GM12878 (cell line): ENCODE results near the gene ATP1A3. TPM values are rescaled to one million over a fixed set of nuclear protein-coding genes. Genes with fewer than 3 reads are reported as not detected.

Experiments
- ATAC-seq: fragments of 200-7000 bp; cut with Tn5 transposase; 3 replicates; pipeline ENCODE4 v1.9.1; 2020; ENCODE audit warnings: mild to moderate bottlenecking, moderate library complexity
- BruUV-seq: library from RNA; stranded (reverse); fragments of 400-500 nt; replicated peaks from 2 replicates; lab custom pipeline; 2021; lab: Mats Ljungman, UMichigan
- CTCF ChIA-PET: fragments of 300-600 bp; sonication (Branson Sonifier 250); formaldehyde crosslinking; extraction: SDS; loops from one replicate; lab custom pipeline; 2021; ENCODE audit warnings: inconsistent platforms; lab: Yijun Ruan, JAX
- POLR2A ChIA-PET: fragments of 350-600 bp; formaldehyde crosslinking; extraction: SDS; loops from one replicate; lab custom pipeline; 2021; ENCODE audit warnings: inconsistent platforms; lab: Charles Lee
- RAD21 ChIA-PET: fragments of 300-600 bp; sonication (Branson Sonifier 250); formaldehyde crosslinking; loops from one replicate; lab custom pipeline; 2023; ENCODE audit warnings: antibody characterized with exemption; ENCODE audit not compliant: unreplicated experiment; lab: Charles Lee
- SMC1A ChIA-PET: fragments of 300-600 bp; sonication (Branson Sonifier 250); formaldehyde crosslinking; loops from one replicate; lab custom pipeline; 2023; ENCODE audit not compliant: unreplicated experiment, uncharacterized antibody; lab: Charles Lee
- DNase-seq: peaks from one replicate; pipeline ENCODE4 v3.0.0-alpha.2; 2011; ENCODE audit warnings: low read depth, low spot score
- FAIRE-seq: peaks from 3 replicates; lab custom pipeline; 2011; peaks lifted over from hg19 to GRCh38; lab: Jason Lieb, UNC
- H2AFZ ChIP-seq: 2 replicates; pipeline ENCODE4 v1.6.0; 2011; ENCODE audit warnings: low read depth, low read length, control low read depth; ENCODE audit not compliant: control insufficient read depth
- H3K27ac ChIP-seq: 2 replicates; pipeline ENCODE4 v1.5.1; 2011; ENCODE audit warnings: control low read depth; ENCODE audit not compliant: control insufficient read depth, insufficient read depth
- H3K27me3 ChIP-seq, 2 experiments: replicated peaks in 1 of 2; 2 replicates each; pipeline versions ENCODE4 v1.6.0 to v1.6.1; 2011; ENCODE audit warnings: low read length in 1 of 2; ENCODE audit not compliant: control insufficient read depth in 2 of 2, insufficient read depth in 2 of 2
- H3K36me3 ChIP-seq, 2 experiments: 2 replicates each; pipeline ENCODE4 v1.5.1; 2011; ENCODE audit warnings: low read length in 1 of 2; ENCODE audit not compliant: control insufficient read depth in 2 of 2, insufficient read depth in 2 of 2
- H3K4me1 ChIP-seq: 2 replicates; pipeline ENCODE4 v1.6.1; 2011; ENCODE audit warnings: mild to moderate bottlenecking, low read length, moderate library complexity, mixed read lengths; ENCODE audit not compliant: control insufficient read depth, insufficient read depth
- H3K4me2 ChIP-seq: 2 replicates; pipeline ENCODE4 v1.6.0; 2011; ENCODE audit warnings: control low read depth; ENCODE audit not compliant: control insufficient read depth, insufficient read depth
- H3K4me3 ChIP-seq: fragments of 200-600 bp; sonication (generic); 2 replicates; pipeline ENCODE4 v1.5.1; 2016
- H3K79me2 ChIP-seq: 2 replicates; pipeline ENCODE4 v1.6.0; 2011; ENCODE audit warnings: low read length; ENCODE audit not compliant: control insufficient read depth, insufficient read depth
- H3K9ac ChIP-seq: 2 replicates; pipeline ENCODE4 v1.8.0; 2011; ENCODE audit warnings: low read length, control low read depth, mixed read lengths; ENCODE audit not compliant: control insufficient read depth, insufficient read depth
- H3K9me3 ChIP-seq: replicated peaks from 3 replicates; pipeline ENCODE4 v1.5.1; 2011; ENCODE audit warnings: mild to moderate bottlenecking, low read length; ENCODE audit not compliant: control insufficient read depth, insufficient read depth
- H4K20me1 ChIP-seq: 2 replicates; pipeline ENCODE4 v1.6.0; 2011; ENCODE audit not compliant: control insufficient read depth, insufficient read depth
- ETV6 ChIP-seq, 2 experiments: fragments of 450-650 bp in 1 of 2; IDR thresholded peaks in 1 of 2; conservative IDR thresholded peaks in 1 of 2; 2 replicates each; pipeline ENCODE4 v1.6.1; 2014; ENCODE audit warnings: antibody characterized with exemption in 1 of 2, borderline replicate concordance in 1 of 2, low read depth in 1 of 2, mild to moderate bottlenecking in 1 of 2, moderate library complexity in 1 of 2
- KAT2A ChIP-seq: conservative IDR thresholded peaks from 2 replicates; pipeline ENCODE4 v1.6.1; 2011; ENCODE audit warnings: low read depth, low read length; ENCODE audit not compliant: control insufficient read depth
- MEF2B ChIP-seq: fragments of 450-650 bp; IDR thresholded peaks from 2 replicates; pipeline ENCODE4 v1.6.1; 2018; ENCODE audit warnings: mild to moderate bottlenecking, moderate library complexity; ENCODE audit not compliant: partially characterized antibody, poor library complexity, severe bottlenecking
- PAX8 ChIP-seq: fragments of 450-650 bp; IDR thresholded peaks from 2 replicates; pipeline ENCODE4 v1.6.1; 2017; ENCODE audit warnings: mild to moderate bottlenecking, moderate library complexity
- RBBP5 ChIP-seq: fragments of 200-600 bp; sonication (generic); conservative IDR thresholded peaks from 2 replicates; pipeline ENCODE4 v1.6.1; 2016
- TAF1 ChIP-seq: IDR thresholded peaks from 2 replicates; pipeline ENCODE4 v1.6.1; 2011; ENCODE audit warnings: mild to moderate bottlenecking, low read depth, low read length, borderline replicate concordance
- ZNF24 ChIP-seq: fragments of 450-650 bp; IDR thresholded peaks from 2 replicates; pipeline ENCODE4 v1.6.1; 2017; ENCODE audit warnings: antibody characterized with exemption, mild to moderate bottlenecking
- WGBS: methylation state at CpG from one replicate; pipeline ENCODE4 v1.1.6; 2016; ENCODE audit warnings: low lambda C conversion rate; ENCODE audit not compliant: insufficient replicate concordance, insufficient coverage; ENCODE audit errors: missing lambda C conversion rate; 5-methylcytosine and 5-hydroxymethylcytosine counted together
- in situ Hi-C: fragments of 300-500 bp; cut with MboI; formaldehyde crosslinking; loops from 9 replicates; pipeline ENCODE4 v1.14.3; 2018; ENCODE audit warnings: mixed read lengths
- intact Hi-C: fragments of 100-400 bp; cut with micrococcal nuclease; formaldehyde crosslinking; loops from one replicate; pipeline ENCODE4 v1.14.2; 2022; ENCODE audit not compliant: unreplicated experiment
- polyA plus RNA-seq, 11 experiments: library from polyadenylated mRNA; depleted of rRNA in 4 of 11; unstranded in 6 of 11; stranded (reverse) in 5 of 11; fragments of >200 nt; fragmentation: Nextera tagmentation in 4 of 11; fragmentation: Illumina TruSeq in 1 of 11; extraction: Ambion mirVana in 4 of 11; extraction: Trizol in 1 of 11; gene quantifications; 1 replicate in 1 of 11; 2 replicates in 10 of 11; pipeline versions ENCODE4 v1.2.1 to v1.2.3, GENCODE V29; 2011 to 2016; ENCODE audit warnings: inconsistent platforms in 2 of 11, missing spikeins in 2 of 11, low read depth in 1 of 11
- total RNA-seq, 4 experiments: library from RNA; depleted of rRNA in 3 of 4; stranded (reverse); fragments of >200 nt in 3 of 4; fragmentation: Illumina TruSeq in 1 of 4; extraction: Trizol in 1 of 4; gene quantifications; 2 replicates each; pipeline versions ENCODE4 v1.2.1 to v1.2.3, GENCODE V29; 2013 to 2021
- TF ChIP-seq, protein P1 (sequence below): fragments of 450-650 bp; IDR thresholded peaks from 2 replicates; pipeline ENCODE4 v1.6.1; 2018; ENCODE audit warnings: mild to moderate bottlenecking, low read depth, moderate library complexity; ENCODE audit not compliant: partially characterized antibody
- TF ChIP-seq, protein P2 (sequence below): fragments of 450-650 bp; IDR thresholded peaks from 2 replicates; pipeline ENCODE4 v1.6.1; 2017; ENCODE audit warnings: low read depth, mild to moderate bottlenecking, moderate library complexity
- TF ChIP-seq, protein P3 (sequence below): IDR thresholded peaks from 2 replicates; pipeline ENCODE4 v1.6.1; 2012; ENCODE audit warnings: low read depth, low read length, improper control_type of control experiment
- TF ChIP-seq, protein P4 (sequence below): fragments of 450-650 bp; IDR thresholded peaks from 2 replicates; pipeline ENCODE4 v1.6.1; 2014; ENCODE audit warnings: mild to moderate bottlenecking
- TF ChIP-seq, protein P5 (sequence below): fragments of 150-350 bp; IDR thresholded peaks from 2 replicates; pipeline ENCODE4 v1.6.1; 2014; ENCODE audit warnings: mild to moderate bottlenecking, low read depth, low read length

Gene ATP1A3
- total and polyA plus RNA-seq, 10 of the 15 experiments (the other 5 are each of a cell fraction or from before 2014, with no cell fraction given): 0.17 to 0.86 (median 0.32) TPM; not detected in 2

DNA sequence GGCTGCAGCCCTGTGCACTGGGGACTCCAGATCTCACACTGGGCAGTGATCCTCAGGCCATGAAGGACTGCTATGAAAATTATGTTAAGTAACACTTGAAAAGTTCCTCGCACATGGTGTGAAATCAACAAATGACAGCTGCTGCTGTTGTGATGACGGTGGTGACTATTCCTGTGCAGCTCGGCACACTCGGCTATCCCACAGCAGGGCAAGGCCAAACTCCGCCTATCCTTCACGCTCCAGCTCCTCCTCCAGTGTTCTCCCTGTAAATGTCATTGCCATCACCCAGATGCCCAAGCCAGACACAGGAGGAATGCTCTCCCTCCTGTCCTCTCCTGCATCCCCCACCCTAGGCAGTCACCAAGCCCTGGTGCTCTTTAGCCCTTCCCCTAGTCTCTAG lies 44.6 kb upstream of the ATP1A3 start (continued):
- TF ChIP-seq, protein P1, sequence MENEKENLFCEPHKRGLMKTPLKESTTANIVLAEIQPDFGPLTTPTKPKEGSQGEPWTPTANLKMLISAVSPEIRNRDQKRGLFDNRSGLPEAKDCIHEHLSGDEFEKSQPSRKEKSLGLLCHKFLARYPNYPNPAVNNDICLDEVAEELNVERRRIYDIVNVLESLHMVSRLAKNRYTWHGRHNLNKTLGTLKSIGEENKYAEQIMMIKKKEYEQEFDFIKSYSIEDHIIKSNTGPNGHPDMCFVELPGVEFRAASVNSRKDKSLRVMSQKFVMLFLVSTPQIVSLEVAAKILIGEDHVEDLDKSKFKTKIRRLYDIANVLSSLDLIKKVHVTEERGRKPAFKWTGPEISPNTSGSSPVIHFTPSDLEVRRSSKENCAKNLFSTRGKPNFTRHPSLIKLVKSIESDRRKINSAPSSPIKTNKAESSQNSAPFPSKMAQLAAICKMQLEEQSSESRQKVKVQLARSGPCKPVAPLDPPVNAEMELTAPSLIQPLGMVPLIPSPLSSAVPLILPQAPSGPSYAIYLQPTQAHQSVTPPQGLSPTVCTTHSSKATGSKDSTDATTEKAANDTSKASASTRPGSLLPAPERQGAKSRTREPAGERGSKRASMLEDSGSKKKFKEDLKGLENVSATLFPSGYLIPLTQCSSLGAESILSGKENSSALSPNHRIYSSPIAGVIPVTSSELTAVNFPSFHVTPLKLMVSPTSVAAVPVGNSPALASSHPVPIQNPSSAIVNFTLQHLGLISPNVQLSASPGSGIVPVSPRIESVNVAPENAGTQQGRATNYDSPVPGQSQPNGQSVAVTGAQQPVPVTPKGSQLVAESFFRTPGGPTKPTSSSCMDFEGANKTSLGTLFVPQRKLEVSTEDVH: no peak
- TF ChIP-seq PAX8 (no peak), KAT2A (no peak), ETV6 (conservative IDR thresholded peaks at IDR 0.05 in 1 of 2, IDR thresholded peaks at IDR 0.05 in 1 of 2; ENCODE audit: borderline replicate concordance in 1 of 2, low read depth in 1 of 2) (no peak)
- TF ChIP-seq, protein P2, sequence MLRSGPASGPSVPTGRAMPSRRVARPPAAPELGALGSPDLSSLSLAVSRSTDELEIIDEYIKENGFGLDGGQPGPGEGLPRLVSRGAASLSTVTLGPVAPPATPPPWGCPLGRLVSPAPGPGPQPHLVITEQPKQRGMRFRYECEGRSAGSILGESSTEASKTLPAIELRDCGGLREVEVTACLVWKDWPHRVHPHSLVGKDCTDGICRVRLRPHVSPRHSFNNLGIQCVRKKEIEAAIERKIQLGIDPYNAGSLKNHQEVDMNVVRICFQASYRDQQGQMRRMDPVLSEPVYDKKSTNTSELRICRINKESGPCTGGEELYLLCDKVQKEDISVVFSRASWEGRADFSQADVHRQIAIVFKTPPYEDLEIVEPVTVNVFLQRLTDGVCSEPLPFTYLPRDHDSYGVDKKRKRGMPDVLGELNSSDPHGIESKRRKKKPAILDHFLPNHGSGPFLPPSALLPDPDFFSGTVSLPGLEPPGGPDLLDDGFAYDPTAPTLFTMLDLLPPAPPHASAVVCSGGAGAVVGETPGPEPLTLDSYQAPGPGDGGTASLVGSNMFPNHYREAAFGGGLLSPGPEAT: no peak
- TF ChIP-seq, protein P3, sequence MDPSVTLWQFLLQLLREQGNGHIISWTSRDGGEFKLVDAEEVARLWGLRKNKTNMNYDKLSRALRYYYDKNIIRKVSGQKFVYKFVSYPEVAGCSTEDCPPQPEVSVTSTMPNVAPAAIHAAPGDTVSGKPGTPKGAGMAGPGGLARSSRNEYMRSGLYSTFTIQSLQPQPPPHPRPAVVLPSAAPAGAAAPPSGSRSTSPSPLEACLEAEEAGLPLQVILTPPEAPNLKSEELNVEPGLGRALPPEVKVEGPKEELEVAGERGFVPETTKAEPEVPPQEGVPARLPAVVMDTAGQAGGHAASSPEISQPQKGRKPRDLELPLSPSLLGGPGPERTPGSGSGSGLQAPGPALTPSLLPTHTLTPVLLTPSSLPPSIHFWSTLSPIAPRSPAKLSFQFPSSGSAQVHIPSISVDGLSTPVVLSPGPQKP: no peak

DNA sequence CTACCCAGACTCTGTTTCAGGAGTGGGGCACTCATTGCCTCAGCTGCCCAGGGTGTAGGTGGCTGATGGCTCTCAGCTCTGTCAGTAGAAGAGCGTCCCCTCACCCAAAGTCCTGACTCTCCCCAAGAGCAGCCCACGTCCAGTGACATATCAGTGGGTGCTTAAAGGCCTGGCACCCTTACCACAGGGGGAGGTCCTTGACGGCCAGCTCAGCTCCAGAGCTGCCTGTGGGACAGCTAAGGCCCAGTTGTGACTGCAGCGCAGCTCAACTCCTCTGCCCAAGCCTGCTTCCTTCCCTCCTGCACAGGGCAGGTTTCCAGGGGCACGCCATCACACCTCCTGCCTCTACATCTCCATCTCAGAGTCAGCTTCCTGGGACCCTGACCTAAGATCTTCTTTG lies 43.6 kb upstream of the ATP1A3 start:
- ChIA-PET SMC1A (no interaction called here), RAD21 (no interaction called here), CTCF (interaction anchor here (1.9 kb wide), 1 partner anchor 9 kb away, joined by 15 read pairs; no protein-coding TSS in a partner anchor), POLR2A (no interaction called here)
- no peaks in the 10 kb centered on the region for H3K27me3 ChIP-seq
- H3K36me3 ChIP-seq: no peaks in the 10 kb centered on the region
- no peaks in the 10 kb centered on the region for H3K9me3 ChIP-seq
- no peak overlapping the region for H2AFZ ChIP-seq
- in situ Hi-C loops (no loop called here), intact Hi-C loops (no loop called here)
- no peak overlapping the region for H3K4me3 ChIP-seq
- H3K79me2 ChIP-seq: no peaks in the 10 kb centered on the region
- no peak for FAIRE-seq
- ATAC-seq: no peak
- no peak overlapping the region for H3K27ac ChIP-seq
- no peak overlapping the region for H3K9ac ChIP-seq
- no peak for DNase-seq
- WGBS: 22% methylated on average over 5 of the region's 5 CpGs
- H4K20me1 ChIP-seq: no peaks in the 10 kb centered on the region
- TF ChIP-seq, protein P4, sequence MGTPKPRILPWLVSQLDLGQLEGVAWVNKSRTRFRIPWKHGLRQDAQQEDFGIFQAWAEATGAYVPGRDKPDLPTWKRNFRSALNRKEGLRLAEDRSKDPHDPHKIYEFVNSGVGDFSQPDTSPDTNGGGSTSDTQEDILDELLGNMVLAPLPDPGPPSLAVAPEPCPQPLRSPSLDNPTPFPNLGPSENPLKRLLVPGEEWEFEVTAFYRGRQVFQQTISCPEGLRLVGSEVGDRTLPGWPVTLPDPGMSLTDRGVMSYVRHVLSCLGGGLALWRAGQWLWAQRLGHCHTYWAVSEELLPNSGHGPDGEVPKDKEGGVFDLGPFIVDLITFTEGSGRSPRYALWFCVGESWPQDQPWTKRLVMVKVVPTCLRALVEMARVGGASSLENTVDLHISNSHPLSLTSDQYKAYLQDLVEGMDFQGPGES: no peak
- TF ChIP-seq, protein P5, sequence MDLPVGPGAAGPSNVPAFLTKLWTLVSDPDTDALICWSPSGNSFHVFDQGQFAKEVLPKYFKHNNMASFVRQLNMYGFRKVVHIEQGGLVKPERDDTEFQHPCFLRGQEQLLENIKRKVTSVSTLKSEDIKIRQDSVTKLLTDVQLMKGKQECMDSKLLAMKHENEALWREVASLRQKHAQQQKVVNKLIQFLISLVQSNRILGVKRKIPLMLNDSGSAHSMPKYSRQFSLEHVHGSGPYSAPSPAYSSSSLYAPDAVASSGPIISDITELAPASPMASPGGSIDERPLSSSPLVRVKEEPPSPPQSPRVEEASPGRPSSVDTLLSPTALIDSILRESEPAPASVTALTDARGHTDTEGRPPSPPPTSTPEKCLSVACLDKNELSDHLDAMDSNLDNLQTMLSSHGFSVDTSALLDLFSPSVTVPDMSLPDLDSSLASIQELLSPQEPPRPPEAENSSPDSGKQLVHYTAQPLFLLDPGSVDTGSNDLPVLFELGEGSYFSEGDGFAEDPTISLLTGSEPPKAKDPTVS: no peak
- TF ChIP-seq RBBP5 (no peak), TAF1 (no peak), MEF2B (no peak), ZNF24 (no peak)
- H3K4me2 ChIP-seq: no peak overlapping the region
- no peaks in the 10 kb centered on the region for H3K4me1 ChIP-seq
- BruUV-seq: no TSS peak
